AG04450 (cell line): Measurements from ENCODE around the gene IMPACT. TPM values are rescaled to one million over a fixed set of nuclear protein-coding genes. Genes with fewer than 3 reads are reported as not detected.

Experiments
- CTCF ChIA-PET: fragments of 300-600, 350-600 bp; formaldehyde crosslinking; extraction: SDS; loops from one replicate; lab custom pipeline; 2022; ENCODE audit warnings: antibody characterized with exemption, inconsistent platforms; lab: Charles Lee
- POLR2A ChIA-PET: fragments of 350-600 bp; formaldehyde crosslinking; extraction: SDS; loops from one replicate; lab custom pipeline; 2021; ENCODE audit warnings: antibody characterized with exemption, inconsistent platforms; lab: Yijun Ruan, JAX
- DNase-seq: peaks from one replicate; pipeline ENCODE4 v3.0.0-alpha.2; 2011; ENCODE audit warnings: low read depth, low spot score
- H3K27ac ChIP-seq: one replicate; pipeline ENCODE4 v1.5.1; 2012; ENCODE audit warnings: low read depth, low read length, control low read depth
- H3K27me3 ChIP-seq: one replicate; pipeline ENCODE4 v1.6.0; 2012; ENCODE audit warnings: low read length; ENCODE audit not compliant: control insufficient read depth, insufficient read depth
- H3K4me3 ChIP-seq: 2 replicates; pipeline ENCODE4 v1.5.1; 2011; ENCODE audit warnings: mild to moderate bottlenecking, low read depth, low read length, control low read depth
- H3K9me3 ChIP-seq: 2 replicates; pipeline ENCODE4 v1.5.1; 2012; ENCODE audit warnings: low read length; ENCODE audit not compliant: control insufficient read depth, insufficient read depth
- polyA minus RNA-seq: library from RNA; depleted of rRNA, polyadenylated mRNA; stranded (reverse); fragments of >200 nt; gene quantifications from 2 replicates; pipeline ENCODE4 v1.2.3, GENCODE V29; 2011; rRNA and poly(A)+ RNA removed
- polyA plus RNA-seq: library from polyadenylated mRNA; depleted of rRNA; stranded (reverse); fragments of >200 nt; gene quantifications from 2 replicates; pipeline ENCODE4 v1.2.3, GENCODE V29; 2011; rRNA removed
- TF ChIP-seq, protein P1 (sequence below): IDR thresholded peaks from 2 replicates; pipeline ENCODE4 v1.5.1; 2011; ENCODE audit warnings: low read depth, low read length, control low read depth, inconsistent platforms

IMPACT gene, protein sequence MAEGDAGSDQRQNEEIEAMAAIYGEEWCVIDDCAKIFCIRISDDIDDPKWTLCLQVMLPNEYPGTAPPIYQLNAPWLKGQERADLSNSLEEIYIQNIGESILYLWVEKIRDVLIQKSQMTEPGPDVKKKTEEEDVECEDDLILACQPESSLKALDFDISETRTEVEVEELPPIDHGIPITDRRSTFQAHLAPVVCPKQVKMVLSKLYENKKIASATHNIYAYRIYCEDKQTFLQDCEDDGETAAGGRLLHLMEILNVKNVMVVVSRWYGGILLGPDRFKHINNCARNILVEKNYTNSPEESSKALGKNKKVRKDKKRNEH
- polyA plus RNA-seq (23.0 and 31.7 TPM in 2 replicates), polyA minus RNA-seq (11.3 and 14.0 TPM in 2 replicates)

DNA sequence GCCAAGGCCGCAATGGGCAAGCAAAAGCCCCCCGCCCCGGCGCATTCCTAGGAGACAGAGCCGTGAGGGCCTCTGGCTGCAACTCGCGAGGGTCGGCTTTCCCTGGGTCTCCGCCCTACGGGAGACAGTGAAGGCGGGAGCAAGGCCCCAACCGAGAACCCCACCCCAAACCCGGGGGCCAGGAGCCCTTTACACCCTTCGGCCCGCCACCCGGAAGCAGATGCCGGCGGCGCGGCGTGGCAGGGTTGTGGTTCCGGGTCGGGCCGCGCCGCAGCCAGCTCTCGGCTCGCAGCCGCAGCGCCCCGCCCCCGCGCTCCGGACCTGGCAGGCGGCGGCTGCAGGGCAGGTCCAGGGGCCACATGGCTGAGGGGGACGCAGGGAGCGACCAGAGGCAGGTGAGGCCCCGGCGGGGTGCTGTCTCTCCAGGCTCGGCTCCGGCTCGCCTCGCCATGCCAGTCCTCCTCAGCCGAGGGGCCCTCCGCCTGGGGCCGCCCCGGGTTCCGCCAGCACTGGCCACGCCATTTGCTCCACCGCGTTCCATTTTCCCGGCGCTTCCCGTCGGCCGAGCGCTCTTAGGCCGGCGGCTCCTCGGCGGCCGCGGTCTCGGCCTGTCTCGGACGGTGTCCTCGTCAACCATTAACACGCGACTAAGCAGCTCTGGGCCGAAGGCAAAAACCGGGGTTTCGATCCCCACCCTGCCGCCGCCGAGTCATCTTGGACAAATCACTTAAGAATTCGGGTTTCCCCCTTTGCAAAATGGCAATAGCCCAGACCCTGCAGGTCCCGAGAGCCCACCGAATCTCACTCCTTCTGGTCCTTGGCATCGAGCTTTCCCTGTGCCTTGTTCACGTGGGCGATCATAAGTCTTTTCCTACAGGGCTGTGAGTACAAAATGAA is at the start of gene IMPACT:
Gene IMPACT, plus strand, starts transcription at position 273 of the 897 bp plus-strand sequence. Its CDS starts 87 bp downstream, at position 360.
- ChIA-PET POLR2A (interaction anchor here (0.6 to 1.6 kb wide), 6 partner anchors 10 to 807 kb away, joined by 3 to 15 read pairs (median 3); partner anchors contain the start of gene OSBPL1A), CTCF (interaction anchor here (1.5 kb wide), 1 partner anchor 62 kb away, joined by 4 read pairs; no protein-coding TSS in a partner anchor)
- H3K27me3 ChIP-seq: no peaks in the 10 kb centered on the region

DNA sequence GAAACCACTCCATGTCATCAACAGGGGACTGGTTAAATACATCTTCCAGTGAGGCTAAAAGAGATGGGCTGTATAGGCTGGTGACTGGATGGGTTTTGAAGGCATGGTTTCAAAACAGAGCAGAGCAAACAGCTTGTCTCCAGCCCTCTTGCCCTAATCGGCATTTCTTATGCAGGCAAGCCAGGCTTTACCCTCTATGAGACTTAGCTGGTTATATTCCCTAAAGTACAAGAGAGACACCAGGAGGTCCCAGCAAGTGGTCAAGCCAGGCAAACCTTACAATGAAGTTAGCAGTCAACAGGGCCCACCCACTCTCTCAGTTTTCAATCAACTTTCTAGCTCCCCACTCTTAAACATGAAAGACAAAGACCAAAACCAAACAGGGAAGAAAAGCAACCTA is 47.9 kb upstream of the IMPACT start:
- Histone ChIP-seq H3K9me3 (no peaks in the 10 kb centered on the region), H3K4me3 (no peak overlapping the region), H3K27ac (no peak overlapping the region), H3K27me3 (no peaks in the 10 kb centered on the region)
- TF ChIP-seq, protein P1, sequence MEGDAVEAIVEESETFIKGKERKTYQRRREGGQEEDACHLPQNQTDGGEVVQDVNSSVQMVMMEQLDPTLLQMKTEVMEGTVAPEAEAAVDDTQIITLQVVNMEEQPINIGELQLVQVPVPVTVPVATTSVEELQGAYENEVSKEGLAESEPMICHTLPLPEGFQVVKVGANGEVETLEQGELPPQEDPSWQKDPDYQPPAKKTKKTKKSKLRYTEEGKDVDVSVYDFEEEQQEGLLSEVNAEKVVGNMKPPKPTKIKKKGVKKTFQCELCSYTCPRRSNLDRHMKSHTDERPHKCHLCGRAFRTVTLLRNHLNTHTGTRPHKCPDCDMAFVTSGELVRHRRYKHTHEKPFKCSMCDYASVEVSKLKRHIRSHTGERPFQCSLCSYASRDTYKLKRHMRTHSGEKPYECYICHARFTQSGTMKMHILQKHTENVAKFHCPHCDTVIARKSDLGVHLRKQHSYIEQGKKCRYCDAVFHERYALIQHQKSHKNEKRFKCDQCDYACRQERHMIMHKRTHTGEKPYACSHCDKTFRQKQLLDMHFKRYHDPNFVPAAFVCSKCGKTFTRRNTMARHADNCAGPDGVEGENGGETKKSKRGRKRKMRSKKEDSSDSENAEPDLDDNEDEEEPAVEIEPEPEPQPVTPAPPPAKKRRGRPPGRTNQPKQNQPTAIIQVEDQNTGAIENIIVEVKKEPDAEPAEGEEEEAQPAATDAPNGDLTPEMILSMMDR: no peak
- no peak for DNase-seq
- POLR2A ChIA-PET: no interaction called here
- CTCF ChIA-PET: interaction anchor here (0.9 to 2.2 kb wide), 2 partner anchors 19 to 110 kb away, joined by 6 to 8 read pairs; no protein-coding TSS in a partner anchor

More for the DNA sequence above, at the start of gene IMPACT:
- Histone ChIP-seq H3K27ac (peak within 1 kb of the TSS; percentile 80), H3K9me3 (peaks cover 4% of the 10 kb centered on the region; the same call in 1 of the 2 replicates), H3K4me3 (peak within 1 kb of the TSS; percentile 76)
- TF ChIP-seq, protein P1: no peak
- peak; percentile 45 for DNase-seq

DNA sequence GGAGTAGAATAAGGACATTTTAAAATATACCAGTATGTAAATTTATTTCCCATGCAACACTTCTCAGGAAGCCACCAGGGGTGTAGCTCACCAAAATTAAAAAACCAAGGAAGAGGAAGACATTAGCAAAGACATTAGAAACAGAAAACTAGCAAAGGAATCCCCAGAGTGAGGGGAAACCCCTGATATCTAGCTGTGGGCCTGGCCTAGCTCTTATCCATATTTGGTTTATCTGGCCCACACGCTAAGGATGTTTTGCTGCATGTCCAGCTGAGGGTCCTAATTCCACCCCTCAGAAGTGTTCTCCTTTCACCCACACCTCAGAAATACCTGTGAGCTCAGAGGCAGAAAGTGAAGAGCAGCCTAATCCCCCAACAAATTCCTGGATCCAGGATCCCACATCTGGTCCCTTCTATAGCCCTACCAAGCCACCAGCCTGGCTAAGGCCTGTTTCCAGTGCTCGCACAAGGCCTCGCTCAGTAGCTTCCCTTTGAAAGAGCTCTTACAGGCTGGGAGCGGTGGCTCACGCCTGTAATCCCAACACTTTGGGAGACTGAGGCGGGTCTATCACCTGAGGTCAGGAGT is 46.2 kb upstream of the IMPACT start:
- H3K4me3 ChIP-seq: no peak overlapping the region
- ChIA-PET CTCF (interaction anchor here (0.6 to 1.2 kb wide), 4 partner anchors 17 to 204 kb away, joined by 3 read pairs; partner anchors contain the start of gene OSBPL1A), POLR2A (no interaction called here)
- H3K9me3 ChIP-seq: no peaks in the 10 kb centered on the region
- H3K27ac ChIP-seq: no peak overlapping the region
- H3K27me3 ChIP-seq: no peaks in the 10 kb centered on the region
- TF ChIP-seq, protein P1: no peak
- DNase-seq: no peak

DNA sequence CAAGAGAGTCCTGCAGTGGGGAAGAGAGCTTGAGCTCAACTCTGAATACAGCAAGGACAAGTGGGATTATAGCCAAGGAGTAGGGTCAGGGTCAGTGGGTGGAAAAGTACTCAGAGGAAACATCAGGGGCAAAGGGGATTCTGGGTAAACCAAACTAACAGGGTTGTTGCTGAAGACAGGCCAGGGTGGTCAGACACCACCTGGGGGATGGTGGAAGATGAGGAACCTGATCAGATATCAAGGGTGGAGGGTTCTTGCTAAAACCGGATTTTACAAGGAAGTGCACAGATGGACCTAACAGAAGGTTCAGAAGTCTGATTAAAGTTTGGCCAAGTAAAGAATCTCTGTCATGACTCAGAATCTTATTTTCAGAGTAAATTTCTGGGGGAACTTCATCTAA is 45.3 kb upstream of the IMPACT start:
- no peak for DNase-seq

More for the DNA sequence above, 45.3 kb upstream of the IMPACT start:
- no peaks in the 10 kb centered on the region for H3K9me3 ChIP-seq
- no peak overlapping the region for H3K27ac ChIP-seq
- ChIA-PET POLR2A (no interaction called here), CTCF (interaction anchor here (1.0 to 1.2 kb wide), 2 partner anchors 16 to 108 kb away, joined by 3 read pairs; partner anchors contain the start of gene OSBPL1A)
- no peaks in the 10 kb centered on the region for H3K27me3 ChIP-seq
- TF ChIP-seq, protein P1: no peak
- H3K4me3 ChIP-seq: no peak overlapping the region
